HT-29 (cell line): Measurements from ENCODE around the gene KIF6. TPM values are rescaled to one million over a fixed set of nuclear protein-coding genes. Genes with fewer than 3 reads are reported as not detected.

Experiments
- DNase-seq: peaks from one replicate; pipeline ENCODE4 v3.0.0-alpha.2; 2015; ENCODE audit warnings: low spot score
- total RNA-seq: library from RNA; depleted of rRNA; stranded (reverse); fragments of >200 nt; shearing (Covaris generic); gene quantifications from 2 replicates; pipeline ENCODE4 v1.2.3, GENCODE V29; 2014

KIF6 gene
- total RNA-seq, 1 experiment from 2014 or later = not detected

GRCh38 chr6:39353698-39354315 lies 371.4 kb downstream of the KIF6 start:
- no peak for DNase-seq

GRCh38 chr6:39350723-39351505 lies 374.3 kb downstream of the KIF6 start:
- no peak for DNase-seq

GRCh38 chr6:39348740-39349139 lies 376.5 kb downstream of the KIF6 start:
- DNase-seq = no peak

- peak; percentile 81 for DNase-seq
Measured at GRCh38 chr6:39347906-39348585, 377.2 kb downstream of the KIF6 start.

GRCh38 chr6:39347206-39347605 lies 378.0 kb downstream of the KIF6 start:
- no peak for DNase-seq

GRCh38 chr6:39344821-39345280 lies 380.4 kb downstream of the KIF6 start:
- no peak for DNase-seq

- no peak for DNase-seq
Measured at GRCh38 chr6:39343396-39343870, 381.8 kb downstream of the KIF6 start.

- no peak for DNase-seq
Measured at GRCh38 chr6:39342692-39343395, 382.4 kb downstream of the KIF6 start.

- no peak for DNase-seq
Measured at GRCh38 chr6:39341937-39342336, 383.3 kb downstream of the KIF6 start.

- no peak for DNase-seq
Measured at GRCh38 chr6:39341352-39341751, 383.9 kb downstream of the KIF6 start.

GRCh38 chr6:39339868-39340550 lies 385.2 kb downstream of the KIF6 start:
- no peak for DNase-seq

GRCh38 chr6:39339096-39339867 lies 385.9 kb downstream of the KIF6 start:
- no peak for DNase-seq

GRCh38 chr6:39338397-39338796 lies 386.8 kb downstream of the KIF6 start:
- DNase-seq = no peak

GRCh38 chr6:39335780-39336545 lies 389.2 kb downstream of the KIF6 start:
- DNase-seq = no peak

- DNase-seq = no peak
Measured at GRCh38 chr6:39333644-39334438, 391.4 kb downstream of the KIF6 start.

- no peak for DNase-seq
Measured at GRCh38 chr6:39330476-39330875, 394.7 kb downstream of the KIF6 start.

GRCh38 chr6:39330057-39330456 lies 395.2 kb downstream of the KIF6 start:
- DNase-seq = no peak

GRCh38 chr6:39328066-39328465 lies 397.1 kb downstream of the KIF6 start:
- DNase-seq = no peak

GRCh38 chr6:39327507-39327906 lies 397.7 kb downstream of the KIF6 start:
- DNase-seq = no peak
